Fibroblast of the aortic adventitia (primary cell): Measurements from ENCODE around the gene NEDD9. TPM values are rescaled to one million over a fixed set of nuclear protein-coding genes. Genes with fewer than 3 reads are reported as not detected.

Source experiments
- DNase-seq: peaks from one replicate; pipeline ENCODE4 v3.0.0-alpha.2; 2010; ENCODE audit warnings: low read depth
- H3K4me3 ChIP-seq: 2 replicates; pipeline ENCODE4 v1.5.1; 2011; ENCODE audit warnings: low read depth, mild to moderate bottlenecking, control low read depth, low read length, moderate library complexity
- total RNA-seq: library from RNA; depleted of rRNA; stranded (reverse); fragments of >200 nt; gene quantifications from 2 replicates; pipeline ENCODE4 v1.2.3, GENCODE V29; 2012; ENCODE audit warnings: low replicate concordance
- TF ChIP-seq, protein P1 (sequence below): IDR thresholded peaks from 2 replicates; pipeline ENCODE4 v1.5.1; 2011; ENCODE audit warnings: mild to moderate bottlenecking, low read length, control low read depth, inconsistent platforms; ENCODE audit not compliant: insufficient read depth

Gene NEDD9
- total RNA-seq, 1 donor, result 0.36 TPM

- H3K4me3 ChIP-seq, result no peak overlapping the region
- peak; percentile 63 for DNase-seq
- TF ChIP-seq, protein P1, sequence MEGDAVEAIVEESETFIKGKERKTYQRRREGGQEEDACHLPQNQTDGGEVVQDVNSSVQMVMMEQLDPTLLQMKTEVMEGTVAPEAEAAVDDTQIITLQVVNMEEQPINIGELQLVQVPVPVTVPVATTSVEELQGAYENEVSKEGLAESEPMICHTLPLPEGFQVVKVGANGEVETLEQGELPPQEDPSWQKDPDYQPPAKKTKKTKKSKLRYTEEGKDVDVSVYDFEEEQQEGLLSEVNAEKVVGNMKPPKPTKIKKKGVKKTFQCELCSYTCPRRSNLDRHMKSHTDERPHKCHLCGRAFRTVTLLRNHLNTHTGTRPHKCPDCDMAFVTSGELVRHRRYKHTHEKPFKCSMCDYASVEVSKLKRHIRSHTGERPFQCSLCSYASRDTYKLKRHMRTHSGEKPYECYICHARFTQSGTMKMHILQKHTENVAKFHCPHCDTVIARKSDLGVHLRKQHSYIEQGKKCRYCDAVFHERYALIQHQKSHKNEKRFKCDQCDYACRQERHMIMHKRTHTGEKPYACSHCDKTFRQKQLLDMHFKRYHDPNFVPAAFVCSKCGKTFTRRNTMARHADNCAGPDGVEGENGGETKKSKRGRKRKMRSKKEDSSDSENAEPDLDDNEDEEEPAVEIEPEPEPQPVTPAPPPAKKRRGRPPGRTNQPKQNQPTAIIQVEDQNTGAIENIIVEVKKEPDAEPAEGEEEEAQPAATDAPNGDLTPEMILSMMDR, result no peak
These were observed 18.9 kb downstream of the NEDD9 start for GRCh38 chr6:11213422-11214021.

GRCh38 chr6:11212664-11213063 lies 19.8 kb downstream of the NEDD9 start:
- peak; percentile 91 for DNase-seq
- TF ChIP-seq, protein P1, result no peak
- H3K4me3 ChIP-seq, result no peak overlapping the region

DNA sequence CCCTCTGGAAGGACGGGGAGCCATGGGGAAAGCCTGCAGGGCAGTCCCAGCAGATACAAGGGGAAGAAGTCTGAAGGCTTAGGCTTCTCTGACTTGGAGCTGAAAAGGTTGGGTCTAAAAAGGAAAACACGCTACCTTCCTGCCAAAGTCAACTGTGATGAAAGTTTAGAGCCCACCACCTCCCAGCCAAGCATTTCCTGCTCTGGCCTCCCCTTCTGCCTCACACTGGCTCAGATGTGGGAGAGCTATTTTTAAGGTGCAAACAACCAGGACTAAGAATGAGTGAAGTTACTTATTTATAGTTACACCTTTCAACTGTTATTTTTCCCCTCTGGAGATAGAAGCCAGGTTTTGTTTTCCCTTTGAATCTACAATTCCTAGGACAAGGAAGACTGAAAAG lies 21.2 kb downstream of the NEDD9 start:
- H3K4me3 ChIP-seq, result no peak overlapping the region
- DNase-seq, result peak; percentile 25
- TF ChIP-seq, protein P1, result no peak

- DNase-seq, result no peak
- H3K4me3 ChIP-seq, result no peak overlapping the region
- TF ChIP-seq, protein P1, result no peak
These were observed 21.9 kb downstream of the NEDD9 start for GRCh38 chr6:11210386-11211138.

DNA sequence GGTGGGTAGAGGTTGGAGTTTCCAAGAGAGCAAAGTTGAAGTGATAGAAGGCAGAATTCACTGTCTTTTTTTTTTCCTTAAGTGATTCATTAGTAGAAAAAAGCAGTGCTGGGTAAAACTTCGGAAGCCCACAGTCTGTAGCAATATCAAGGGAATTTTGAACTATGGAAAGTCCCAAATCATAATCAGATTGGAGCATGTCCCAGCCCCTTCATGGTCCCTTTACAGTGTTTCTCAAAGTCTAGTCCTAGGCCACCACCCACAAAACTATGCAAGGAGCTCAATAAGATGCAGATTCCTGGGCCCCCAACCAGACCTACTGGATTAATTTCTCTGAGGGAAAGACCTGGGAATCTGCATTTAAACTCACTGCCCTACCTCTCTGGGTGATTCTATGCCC lies 22.6 kb downstream of the NEDD9 start:
- peak; percentile 80 for DNase-seq
- TF ChIP-seq, protein P1, result no peak
- H3K4me3 ChIP-seq, result no peak overlapping the region

DNA sequence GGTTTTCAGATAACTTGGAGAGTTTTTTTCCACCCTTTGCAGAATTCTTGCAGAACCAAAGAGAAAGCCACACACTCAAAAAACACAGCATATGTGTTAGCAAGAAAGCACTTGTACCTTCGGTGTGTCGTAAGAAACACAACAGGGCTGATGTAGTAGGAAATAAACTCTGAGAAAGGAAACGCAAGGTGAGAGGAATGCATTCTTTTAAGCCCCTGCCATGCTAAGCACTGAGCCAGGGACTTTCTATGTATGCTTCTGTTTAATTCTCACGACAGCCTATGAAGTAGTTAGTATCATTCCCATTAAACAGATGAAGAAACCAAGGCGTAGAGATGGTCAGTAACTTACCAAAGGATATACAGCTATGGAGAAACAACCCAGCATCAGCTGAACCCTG lies 23.1 kb downstream of the NEDD9 start:
- DNase-seq, result peak; percentile 23
- H3K4me3 ChIP-seq, result no peak overlapping the region
- TF ChIP-seq, protein P1, result no peak
